ENCODE measurements around the gene SUSD5. TPM values are rescaled to one million over a fixed set of nuclear protein-coding genes. Genes with fewer than 3 reads are reported as not detected.

The SUSD5 gene
- polyA plus RNA-seq, 1 of the 3 experiments (the other 2 are of a cell fraction) = 1.2 TPM

GRCh38 chr3:33131331-33132018 is 87.1 kb downstream of the SUSD5 start:
- Histone ChIP-seq H3K79me2 (ENCODE audit: insufficient read depth) (peaks cover 10% of the 10 kb centered on the region), H2AFZ (ENCODE audit: low read depth) (no peak overlapping the region), H3K9me2 (no peaks in the 10 kb centered on the region), H3K4me1 (ENCODE audit: control insufficient read depth in 1 of 2, insufficient read depth in 2 of 2, low read depth in 1 of 2, low read length in 1 of 2) (peaks cover 0 to 3% of the 10 kb centered on the region in 2 experiments; a peak in 2 of 4 replicates), H4K20me1 (ENCODE audit: insufficient read depth) (no peaks in the 10 kb centered on the region), H3F3A (replicated peaks; ENCODE audit: insufficient read depth) (peaks cover 14% of the 10 kb centered on the region), H3K9ac (no peak overlapping the region), H3K27me3 (ENCODE audit: insufficient read depth) (no peaks in the 10 kb centered on the region), H3K4me2 (no peak overlapping the region), H3K9me3 (no peaks in the 10 kb centered on the region), H3K4me3 (ENCODE audit: low read depth in 2 of 2, low read length in 1 of 2) (no peak overlapping the region; a peak in 1 of 4 replicates), H3K36me3 (replicated peaks in 1 of 2; ENCODE audit: control insufficient read depth in 1 of 2, insufficient read depth in 2 of 2, low read length in 1 of 2) (peaks cover 45 to 61% of the 10 kb centered on the region in 2 experiments), H3K27ac (ENCODE audit: low read depth in 2 of 2, low read length in 1 of 2) (no peak overlapping the region)
- DNase-seq = peak; percentile 71
- 47% methylated on average over 6 of the region's 6 CpGs for WGBS (ENCODE audit: low lambda C conversion rate)
- ChIA-PET CTCF (interaction anchor here (0.6 to 11.0 kb wide), 42 partner anchors 9 to 662 kb away, joined by 3 to 221 read pairs (median 5); partner anchors contain the start of gene UBP1), POLR2A (interaction anchor here (1.0 to 1.7 kb wide), 3 partner anchors 18 to 263 kb away, joined by 3 to 7 read pairs (median 7); partner anchors contain the start of gene CRTAP)
- TF ChIP-seq NRF1 (IDR thresholded peaks at IDR 0.05; ENCODE audit: low read depth, low read length) (no peak), PBX3 (IDR thresholded peaks at IDR 0.05) (no peak), CTCF (IDR thresholded peaks at IDR 0.05) (peak; percentile 81), ZBTB33 (IDR thresholded peaks at IDR 0.05; ENCODE audit: borderline replicate concordance, low read depth) (no peak), JUND (IDR thresholded peaks at IDR 0.05) (no peak), CHD2 (IDR thresholded peaks at IDR 0.05; ENCODE audit: low read length, partially characterized antibody) (no peak), NFIC (IDR thresholded peaks at IDR 0.05; ENCODE audit: borderline replicate concordance) (0 out of 2 replicates have a peak, but pooled peaks have one; percentile 10), SIN3A (IDR thresholded peaks at IDR 0.05; ENCODE audit: borderline replicate concordance, low read depth, low read length) (no peak), RAD21 (IDR thresholded peaks at IDR 0.05; ENCODE audit: low read length) (peak; percentile 87), RFX5 (IDR thresholded peaks at IDR 0.05; ENCODE audit: low read length) (0 out of 2 replicates have a peak, but pooled peaks have one; percentile 28), SMC3 (IDR thresholded peaks at IDR 0.05; ENCODE audit: low read depth, low read length) (peak; percentile 84), REST (IDR thresholded peaks at IDR 0.05; ENCODE audit: low read depth, low read length) (no peak), TAF1 (IDR thresholded peaks at IDR 0.05; ENCODE audit: borderline replicate concordance, low read depth, low read length) (no peak), RXRA (IDR thresholded peaks at IDR 0.05; ENCODE audit: borderline replicate concordance, low read depth) (no peak), EP300 (IDR thresholded peaks at IDR 0.05; ENCODE audit: borderline replicate concordance in 1 of 2, low read depth in 1 of 2, low read length in 1 of 2) (no peak)

All from SK-N-SH (cell line).